Smooth muscle cell (in vitro differentiated cells): Measurements from ENCODE around the gene ATP6V0B. TPM values are rescaled to one million over a fixed set of nuclear protein-coding genes. Genes with fewer than 3 reads are reported as not detected.

Source experiments
- DNase-seq: peaks from one replicate; lab custom pipeline; 2025; ENCODE audit not compliant: unreplicated experiment; lab: John Stamatoyannopoulos, UW
- H2AFZ ChIP-seq: fragments of 200-600 bp; sonication (generic); 2 replicates; pipeline ENCODE4 v1.6.0; 2016; ENCODE audit warnings: antibody characterized with exemption, low read depth, mild to moderate bottlenecking
- H3F3A ChIP-seq: fragments of 200-600 bp; sonication (generic); 2 replicates; pipeline ENCODE4 v1.6.0; 2017; ENCODE audit warnings: antibody characterized with exemption, low read depth
- H3K27ac ChIP-seq: fragments of 200-600 bp; sonication (generic); 2 replicates; pipeline ENCODE4 v1.5.1; 2016; ENCODE audit warnings: low read depth, mild to moderate bottlenecking
- H3K27me3 ChIP-seq: fragments of 200-600 bp; sonication (generic); 2 replicates; pipeline ENCODE4 v1.6.1; 2016; ENCODE audit warnings: low read depth, mild to moderate bottlenecking
- H3K36me3 ChIP-seq: fragments of 200-600 bp; sonication (generic); 2 replicates; pipeline ENCODE4 v1.5.1; 2016; ENCODE audit warnings: low read depth
- H3K4me1 ChIP-seq: fragments of 200-600 bp; sonication (generic); 2 replicates; pipeline ENCODE4 v1.5.1; 2016; ENCODE audit warnings: low read depth
- H3K4me2 ChIP-seq: fragments of 200-600 bp; sonication (generic); 2 replicates; pipeline ENCODE4 v1.6.0; 2016; ENCODE audit warnings: mild to moderate bottlenecking
- H3K4me3 ChIP-seq: fragments of 200-600 bp; sonication (generic); 2 replicates; pipeline ENCODE4 v1.5.1; 2016; ENCODE audit warnings: mild to moderate bottlenecking
- H3K79me2 ChIP-seq: fragments of 200-600 bp; sonication (generic); 2 replicates; pipeline ENCODE4 v1.6.0; 2016; ENCODE audit warnings: low read depth, mild to moderate bottlenecking
- H3K9ac ChIP-seq: fragments of 200-600 bp; sonication (generic); 2 replicates; pipeline ENCODE4 v1.6.0; 2016; ENCODE audit warnings: low read depth
- H3K9me3 ChIP-seq: fragments of 200-600 bp; sonication (generic); replicated peaks from 2 replicates; pipeline ENCODE4 v1.5.1; 2016; ENCODE audit warnings: low read depth
- H4K20me1 ChIP-seq: fragments of 200-600 bp; sonication (generic); 2 replicates; pipeline ENCODE4 v1.6.0; 2016; ENCODE audit warnings: low read depth
- CTCF ChIP-seq: fragments of 200-600 bp; sonication (generic); IDR thresholded peaks from 2 replicates; pipeline ENCODE4 v1.5.1; 2017; ENCODE audit warnings: borderline replicate concordance, mild to moderate bottlenecking, antibody characterized with exemption; ENCODE audit not compliant: insufficient read depth, poor library complexity, severe bottlenecking
- WGBS: methylation state at CpG from one replicate; pipeline ENCODE4 v1.1.7; 2016; ENCODE audit warnings: low lambda C conversion rate; 5-methylcytosine and 5-hydroxymethylcytosine counted together
- polyA plus RNA-seq: library from polyadenylated mRNA; unstranded; fragments of >200 nt; fragmentation: Nextera tagmentation; extraction: Ambion mirVana; gene quantifications from 2 replicates; pipeline ENCODE4 v1.2.1, GENCODE V29; 2016
- total RNA-seq: library from RNA; depleted of rRNA; stranded (reverse); fragments of >200 nt; gene quantifications from 2 replicates; pipeline ENCODE4 v1.2.3, GENCODE V29; 2014

The ATP6V0B gene
- total and polyA plus RNA-seq, 2 experiments from 2014 or later, result 106 to 203 TPM

GRCh38 chr1:43957407-43958040 is 17.2 kb upstream of the ATP6V0B start:
- Histone ChIP-seq H4K20me1 (peaks cover 33% of the 10 kb centered on the region), H3K27me3 (no peaks in the 10 kb centered on the region), H3K9me3 (no peaks in the 10 kb centered on the region), H3K4me2 (no peak overlapping the region), H3K27ac (no peak overlapping the region), H3F3A (no peaks in the 10 kb centered on the region), H2AFZ (no peak overlapping the region), H3K4me1 (no peaks in the 10 kb centered on the region), H3K79me2 (no peaks in the 10 kb centered on the region), H3K36me3 (no peaks in the 10 kb centered on the region), H3K4me3 (no peak overlapping the region), H3K9ac (no peak overlapping the region)
- no peak for DNase-seq
- 94% methylated on average over 7 of the region's 7 CpGs for WGBS
- no peak for TF ChIP-seq CTCF

- no peaks in the 10 kb centered on the region for H3K27me3 ChIP-seq
- no peaks in the 10 kb centered on the region for H3F3A ChIP-seq
- no peak overlapping the region for H2AFZ ChIP-seq
- H3K36me3 ChIP-seq, result no peaks in the 10 kb centered on the region
- H3K27ac ChIP-seq, result no peak overlapping the region
- no peak overlapping the region for H3K4me2 ChIP-seq
- H4K20me1 ChIP-seq, result peaks cover 22% of the 10 kb centered on the region
- H3K4me3 ChIP-seq, result no peak overlapping the region
- H3K9ac ChIP-seq, result no peak overlapping the region
- 92% methylated on average over 9 of the region's 9 CpGs for WGBS
- TF ChIP-seq CTCF, result no peak
- no peaks in the 10 kb centered on the region for H3K4me1 ChIP-seq
- no peaks in the 10 kb centered on the region for H3K9me3 ChIP-seq
- DNase-seq, result no peak
- H3K79me2 ChIP-seq, result no peaks in the 10 kb centered on the region
These were observed 16.2 kb upstream of the ATP6V0B start for GRCh38 chr1:43958351-43959255.

GRCh38 chr1:43960798-43961197 is 14.0 kb upstream of the ATP6V0B start:
- Histone ChIP-seq H3K27me3 (no peaks in the 10 kb centered on the region), H3K9ac (no peak overlapping the region), H2AFZ (no peak overlapping the region), H4K20me1 (no peaks in the 10 kb centered on the region), H3K4me2 (no peak overlapping the region), H3K27ac (no peak overlapping the region), H3K4me1 (no peaks in the 10 kb centered on the region), H3F3A (no peaks in the 10 kb centered on the region), H3K79me2 (no peaks in the 10 kb centered on the region), H3K9me3 (no peaks in the 10 kb centered on the region), H3K4me3 (no peak overlapping the region), H3K36me3 (no peaks in the 10 kb centered on the region)
- 92% methylated on average over 7 of the region's 8 CpGs for WGBS
- no peak for TF ChIP-seq CTCF
- no peak for DNase-seq

GRCh38 chr1:43961692-43962091 is 13.1 kb upstream of the ATP6V0B start:
- Histone ChIP-seq H3K9me3 (no peaks in the 10 kb centered on the region), H3F3A (no peaks in the 10 kb centered on the region), H3K79me2 (no peaks in the 10 kb centered on the region), H4K20me1 (no peaks in the 10 kb centered on the region), H3K27me3 (no peaks in the 10 kb centered on the region), H3K36me3 (no peaks in the 10 kb centered on the region), H3K4me3 (no peak overlapping the region), H3K4me2 (no peak overlapping the region), H3K27ac (no peak overlapping the region), H3K4me1 (no peaks in the 10 kb centered on the region), H3K9ac (no peak overlapping the region), H2AFZ (no peak overlapping the region)
- TF ChIP-seq CTCF, result no peak
- 93% methylated on average over 3 of the region's 3 CpGs for WGBS
- no peak for DNase-seq
